PC-3 (cell line): ENCODE measurements around the gene CTNNA3. TPM values are rescaled to one million over a fixed set of nuclear protein-coding genes. Genes with fewer than 3 reads are reported as not detected.

Experiments used
- ATAC-seq: fragments of 200-7000 bp; cut with Tn5 transposase; 2 replicates; pipeline ENCODE4 v1.9.1; 2020; ENCODE audit warnings: mild to moderate bottlenecking, moderate library complexity
- BruUV-seq: library from RNA; stranded (reverse); fragments of 400-500 nt; replicated peaks from 2 replicates; lab custom pipeline; 2021; lab: Mats Ljungman, UMichigan
- CTCF ChIA-PET: fragments of 300-600 bp; sonication (Branson Sonifier 250); formaldehyde crosslinking; loops from one replicate; lab custom pipeline; 2022; ENCODE audit warnings: antibody characterized with exemption; lab: Charles Lee
- POLR2A ChIA-PET: fragments of 300-600 bp; sonication (Branson Sonifier 250); formaldehyde crosslinking; loops from one replicate; lab custom pipeline; 2022; ENCODE audit warnings: antibody characterized with exemption; ENCODE audit not compliant: unreplicated experiment; lab: Charles Lee
- DNase-seq: peaks from one replicate; pipeline ENCODE4 v3.0.0-alpha.2; 2015
- H2AFZ ChIP-seq: fragments of 300-600 bp; sonication (generic); 2 replicates; pipeline ENCODE4 v1.6.0; 2016; ENCODE audit warnings: antibody characterized with exemption, low read length
- H3F3A ChIP-seq: fragments of 300-600 bp; sonication (generic); one replicate; pipeline ENCODE4 v1.6.0; 2017; ENCODE audit warnings: antibody characterized with exemption, low read length, control low read depth, mild to moderate bottlenecking; ENCODE audit not compliant: unreplicated experiment
- H3K27ac ChIP-seq: fragments of 300-600 bp; sonication (generic); 2 replicates; pipeline ENCODE4 v1.5.1; 2016; ENCODE audit warnings: mild to moderate bottlenecking, low read length
- H3K27me3 ChIP-seq: fragments of 300-600 bp; sonication (generic); 2 replicates; pipeline ENCODE4 v1.6.1; 2016; ENCODE audit warnings: low read length, mixed read lengths
- H3K36me3 ChIP-seq: fragments of 300-600 bp; sonication (generic); 2 replicates; pipeline ENCODE4 v1.6.1; 2016; ENCODE audit warnings: low read depth, mixed run types, low read length, mixed read lengths
- H3K4me1 ChIP-seq: fragments of 300-600 bp; sonication (generic); 2 replicates; pipeline ENCODE4 v1.5.1; 2016; ENCODE audit warnings: low read length; ENCODE audit not compliant: insufficient read depth
- H3K4me2 ChIP-seq: fragments of 300-600 bp; sonication (generic); 2 replicates; pipeline ENCODE4 v1.6.0; 2016; ENCODE audit warnings: low read length
- H3K4me3 ChIP-seq: fragments of 300-600 bp; sonication (generic); 2 replicates; pipeline ENCODE4 v1.5.1; 2016; ENCODE audit warnings: mild to moderate bottlenecking, low read length, mixed read lengths
- H3K79me2 ChIP-seq: fragments of 300-600 bp; sonication (generic); 2 replicates; pipeline ENCODE4 v1.6.1; 2017; ENCODE audit warnings: low read length, mixed read lengths
- H3K9ac ChIP-seq: fragments of 300-600 bp; sonication (generic); 2 replicates; pipeline ENCODE4 v1.6.0; 2016; ENCODE audit warnings: mild to moderate bottlenecking, low read length
- H3K9me2 ChIP-seq: fragments of 300-600 bp; sonication (generic); replicated peaks from 2 replicates; pipeline ENCODE4 v1.6.1; 2016; ENCODE audit warnings: mixed run types, low read length, mixed read lengths
- H3K9me3 ChIP-seq: fragments of 300-600 bp; sonication (generic); 2 replicates; pipeline ENCODE4 v1.6.1; 2016; ENCODE audit warnings: low read length, mixed read lengths
- H4K20me1 ChIP-seq: fragments of 300-600 bp; sonication (generic); 2 replicates; pipeline ENCODE4 v1.6.1; 2016; ENCODE audit warnings: low read length, mixed read lengths
- CTCF ChIP-seq: fragments of 300-600 bp; sonication (generic); conservative IDR thresholded peaks from 2 replicates; pipeline ENCODE4 v1.5.1; 2017; ENCODE audit warnings: antibody characterized with exemption, low read depth, mild to moderate bottlenecking, low read length
- EZH2 ChIP-seq: fragments of 300-600 bp; sonication (generic); IDR thresholded peaks from one replicate; pipeline ENCODE4 v1.6.1; 2017; ENCODE audit warnings: antibody characterized with exemption, mild to moderate bottlenecking, low read length; ENCODE audit not compliant: unreplicated experiment
- EZH2phosphoT487 ChIP-seq: fragments of 300-600 bp; sonication (generic); IDR thresholded peaks from 2 replicates; pipeline ENCODE4 v1.6.1; 2018; ENCODE audit warnings: mild to moderate bottlenecking, antibody characterized with exemption, low read length, borderline replicate concordance
- intact Hi-C: fragments of 100-400 bp; cut with micrococcal nuclease; formaldehyde crosslinking; loops from 2 replicates; pipeline ENCODE4 v1.9.0; 2023
- total RNA-seq: library from RNA; depleted of rRNA; stranded (reverse); fragments of >200 nt; gene quantifications from 2 replicates; pipeline ENCODE4 v1.2.3, GENCODE V29; 2014

CTNNA3 gene
- total RNA-seq, 1 experiment from 2014 or later: 1.9 TPM

DNA sequence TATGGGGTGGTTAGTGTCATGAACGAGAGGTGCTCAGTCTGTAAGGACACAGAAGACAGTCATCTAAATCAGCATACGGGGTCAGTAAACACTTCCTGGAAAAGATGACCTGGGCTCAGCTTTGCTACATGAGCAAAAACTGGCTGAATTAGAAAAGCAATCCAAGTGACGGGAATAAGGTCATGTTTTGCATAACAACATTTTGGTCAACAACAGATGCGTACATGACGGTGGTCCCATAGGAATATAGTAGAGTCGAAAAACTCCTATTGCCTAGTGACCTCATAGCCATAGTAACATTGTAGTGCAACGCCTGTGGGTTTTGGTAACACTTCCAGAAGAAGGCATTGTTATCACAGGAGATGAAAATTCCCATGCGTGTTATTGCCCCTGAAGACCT is 92.9 kb downstream of the CTNNA3 start:
- H4K20me1 ChIP-seq: no peaks in the 10 kb centered on the region
- H3K9me2 ChIP-seq: no peaks in the 10 kb centered on the region
- ATAC-seq: no peak
- no peaks in the 10 kb centered on the region for H3K9me3 ChIP-seq
- H3K9ac ChIP-seq: no peak overlapping the region
- peaks cover 48% of the 10 kb centered on the region for H3K4me1 ChIP-seq
- intact Hi-C loops: no loop called here
- no TSS peak for BruUV-seq
- ChIA-PET CTCF (no interaction called here), POLR2A (no interaction called here)
- DNase-seq: no peak
- peak overlapping the region; percentile 5; the same call in 1 of the 2 replicates for H3K4me2 ChIP-seq
- no peak for TF ChIP-seq EZH2phosphoT487
- TF ChIP-seq CTCF: no peak
- no peak for TF ChIP-seq EZH2
- no peaks in the 10 kb centered on the region for H3K36me3 ChIP-seq
- H3K4me3 ChIP-seq: no peak overlapping the region
- H3F3A ChIP-seq: peaks cover 5% of the 10 kb centered on the region
- H3K79me2 ChIP-seq: no peaks in the 10 kb centered on the region
- no peaks in the 10 kb centered on the region for H3K27me3 ChIP-seq
- no peak overlapping the region for H2AFZ ChIP-seq
- H3K27ac ChIP-seq: no peak overlapping the region

DNA sequence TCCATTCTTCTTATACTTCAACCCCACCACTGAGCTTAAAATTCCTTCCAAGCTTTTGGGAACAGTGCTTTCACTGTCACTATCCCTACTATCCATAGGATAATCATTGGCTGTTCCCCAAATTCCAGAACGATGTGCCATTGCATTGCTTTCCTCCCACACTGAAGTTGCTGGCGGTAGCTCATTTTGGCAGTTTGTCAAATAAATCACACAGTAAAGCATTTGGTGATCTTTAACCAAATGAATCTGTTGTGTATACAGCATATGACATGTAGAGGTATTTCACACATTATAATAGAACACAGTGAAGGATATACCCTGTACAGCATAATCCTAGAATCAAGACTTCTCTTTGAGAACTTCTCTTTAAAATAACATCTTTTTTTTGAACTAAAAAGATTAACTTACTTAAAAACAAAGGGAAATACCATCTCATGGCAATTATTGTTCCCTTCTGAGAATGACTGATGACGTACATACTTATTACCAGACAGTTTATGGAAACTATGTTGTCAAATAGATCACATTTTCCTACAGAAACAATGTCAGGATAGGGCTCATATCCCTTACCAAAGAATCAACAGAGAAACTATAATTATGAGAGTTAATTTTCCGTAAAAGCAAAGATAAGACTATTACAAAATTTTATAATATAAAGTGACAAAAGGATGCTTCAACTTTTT is 93.6 kb downstream of the CTNNA3 start:
- Histone ChIP-seq H3K9me3 (no peaks in the 10 kb centered on the region), H3K27ac (no peak overlapping the region), H3K79me2 (no peaks in the 10 kb centered on the region), H3K9ac (no peak overlapping the region), H3K36me3 (no peaks in the 10 kb centered on the region), H2AFZ (no peak overlapping the region), H4K20me1 (no peaks in the 10 kb centered on the region), H3K27me3 (no peaks in the 10 kb centered on the region), H3K4me2 (peak overlapping the region; percentile 5), H3F3A (peaks cover 5% of the 10 kb centered on the region), H3K4me3 (no peak overlapping the region), H3K4me1 (peaks cover 42% of the 10 kb centered on the region), H3K9me2 (no peaks in the 10 kb centered on the region)
- POLR2A ChIA-PET: interaction anchor here (0.6 kb wide), 1 partner anchor 93 kb away, joined by 3 read pairs; no protein-coding TSS in a partner anchor
- intact Hi-C loops: no loop called here
- BruUV-seq: no TSS peak
- TF ChIP-seq EZH2phosphoT487 (no peak), CTCF (no peak), EZH2 (no peak)
- peak; percentile 100 for DNase-seq
- peak; percentile 70 for ATAC-seq
- CTCF ChIA-PET: no interaction called here

DNA sequence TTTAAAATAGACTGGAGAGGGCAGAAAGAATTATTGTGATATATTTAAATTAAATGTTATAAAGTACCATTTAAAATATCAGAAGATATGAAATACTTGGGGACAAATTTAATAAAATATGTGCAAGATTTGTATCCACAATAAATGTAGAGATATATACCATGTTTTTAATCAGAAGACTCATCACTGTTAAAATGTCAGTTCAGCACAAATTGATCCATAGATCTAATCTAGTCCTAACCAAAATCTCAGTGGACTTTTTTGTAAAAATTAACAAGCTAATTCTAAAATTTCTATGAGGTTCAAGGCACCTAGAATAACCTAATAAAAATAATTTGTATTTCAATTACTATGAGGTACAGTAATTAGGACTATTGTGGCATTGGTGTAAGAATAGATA is 96.4 kb downstream of the CTNNA3 start:
- no TSS peak for BruUV-seq
- no peak overlapping the region for H3K27ac ChIP-seq
- no peak for TF ChIP-seq CTCF
- TF ChIP-seq EZH2phosphoT487: no peak
- TF ChIP-seq EZH2: no peak
- no peak overlapping the region for H3K4me3 ChIP-seq
- H3K4me2 ChIP-seq: no peak overlapping the region
- no peaks in the 10 kb centered on the region for H3K27me3 ChIP-seq
- no peak overlapping the region for H2AFZ ChIP-seq
- intact Hi-C loops: no loop called here
- H4K20me1 ChIP-seq: no peaks in the 10 kb centered on the region
- peaks cover 27% of the 10 kb centered on the region for H3K4me1 ChIP-seq
- no peak for DNase-seq
- ChIA-PET CTCF (no interaction called here), POLR2A (no interaction called here)
- no peak overlapping the region for H3K9ac ChIP-seq
- H3K79me2 ChIP-seq: no peaks in the 10 kb centered on the region
- H3K9me3 ChIP-seq: no peaks in the 10 kb centered on the region
- no peaks in the 10 kb centered on the region for H3K36me3 ChIP-seq
- no peaks in the 10 kb centered on the region; the same call in 1 of the 2 replicates for H3K9me2 ChIP-seq
- no peak for ATAC-seq
- H3F3A ChIP-seq: no peaks in the 10 kb centered on the region
